ENCODE measurements around the gene RALB.

The RALB gene

DNA sequence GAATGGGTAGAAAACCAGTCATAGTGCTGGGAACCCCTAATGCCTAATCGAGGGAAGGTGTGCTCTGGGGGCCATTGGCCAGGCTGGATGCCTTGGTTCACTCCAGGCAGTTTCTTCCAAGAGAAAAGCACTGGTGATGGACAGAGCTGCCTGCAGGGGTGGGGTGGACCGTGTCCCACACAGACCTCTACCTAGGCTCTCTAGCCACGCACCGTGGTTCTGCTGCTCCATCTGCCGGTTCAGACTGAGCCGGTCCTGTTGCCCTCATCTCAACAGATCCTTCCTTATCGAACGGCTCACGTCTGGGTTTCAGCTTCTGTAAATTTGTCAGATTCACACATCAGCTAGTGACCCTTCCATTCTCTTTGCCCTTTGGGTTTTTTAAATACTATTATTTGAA, 46.4 kb downstream of the RALB start:
- no peak for TF ChIP-seq TAF1 (IDR thresholded peaks at IDR 0.05; ENCODE audit: low read depth)
- no peak for TF ChIP-seq YY1 (IDR thresholded peaks at IDR 0.05; ENCODE audit: low read depth)
- TF ChIP-seq ZBTB7A (IDR thresholded peaks at IDR 0.05; ENCODE audit: low read depth), result no peak
- no peak for TF ChIP-seq CEBPB (IDR thresholded peaks at IDR 0.05)
- no peak for TF ChIP-seq USF1 (IDR thresholded peaks at IDR 0.05)
- no peak for TF ChIP-seq NFIC (IDR thresholded peaks at IDR 0.05)
- TF ChIP-seq TEAD4 (IDR thresholded peaks at IDR 0.05), result no peak
- TF ChIP-seq, protein P1, sequence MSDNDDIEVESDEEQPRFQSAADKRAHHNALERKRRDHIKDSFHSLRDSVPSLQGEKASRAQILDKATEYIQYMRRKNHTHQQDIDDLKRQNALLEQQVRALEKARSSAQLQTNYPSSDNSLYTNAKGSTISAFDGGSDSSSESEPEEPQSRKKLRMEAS (IDR thresholded peaks at IDR 0.05), result no peak
- TF ChIP-seq, protein P2, sequence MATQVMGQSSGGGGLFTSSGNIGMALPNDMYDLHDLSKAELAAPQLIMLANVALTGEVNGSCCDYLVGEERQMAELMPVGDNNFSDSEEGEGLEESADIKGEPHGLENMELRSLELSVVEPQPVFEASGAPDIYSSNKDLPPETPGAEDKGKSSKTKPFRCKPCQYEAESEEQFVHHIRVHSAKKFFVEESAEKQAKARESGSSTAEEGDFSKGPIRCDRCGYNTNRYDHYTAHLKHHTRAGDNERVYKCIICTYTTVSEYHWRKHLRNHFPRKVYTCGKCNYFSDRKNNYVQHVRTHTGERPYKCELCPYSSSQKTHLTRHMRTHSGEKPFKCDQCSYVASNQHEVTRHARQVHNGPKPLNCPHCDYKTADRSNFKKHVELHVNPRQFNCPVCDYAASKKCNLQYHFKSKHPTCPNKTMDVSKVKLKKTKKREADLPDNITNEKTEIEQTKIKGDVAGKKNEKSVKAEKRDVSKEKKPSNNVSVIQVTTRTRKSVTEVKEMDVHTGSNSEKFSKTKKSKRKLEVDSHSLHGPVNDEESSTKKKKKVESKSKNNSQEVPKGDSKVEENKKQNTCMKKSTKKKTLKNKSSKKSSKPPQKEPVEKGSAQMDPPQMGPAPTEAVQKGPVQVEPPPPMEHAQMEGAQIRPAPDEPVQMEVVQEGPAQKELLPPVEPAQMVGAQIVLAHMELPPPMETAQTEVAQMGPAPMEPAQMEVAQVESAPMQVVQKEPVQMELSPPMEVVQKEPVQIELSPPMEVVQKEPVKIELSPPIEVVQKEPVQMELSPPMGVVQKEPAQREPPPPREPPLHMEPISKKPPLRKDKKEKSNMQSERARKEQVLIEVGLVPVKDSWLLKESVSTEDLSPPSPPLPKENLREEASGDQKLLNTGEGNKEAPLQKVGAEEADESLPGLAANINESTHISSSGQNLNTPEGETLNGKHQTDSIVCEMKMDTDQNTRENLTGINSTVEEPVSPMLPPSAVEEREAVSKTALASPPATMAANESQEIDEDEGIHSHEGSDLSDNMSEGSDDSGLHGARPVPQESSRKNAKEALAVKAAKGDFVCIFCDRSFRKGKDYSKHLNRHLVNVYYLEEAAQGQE (IDR thresholded peaks at IDR 0.05; ENCODE audit: low read depth), result no peak
- no peak for TF ChIP-seq CREB1 (IDR thresholded peaks at IDR 0.05; ENCODE audit: low read depth)

- TF ChIP-seq, protein P1 (IDR thresholded peaks at IDR 0.05), result no peak
- no peak for TF ChIP-seq TCF12 (IDR thresholded peaks at IDR 0.05; ENCODE audit: low read depth)
- TF ChIP-seq TAF1 (IDR thresholded peaks at IDR 0.05; ENCODE audit: low read depth), result no peak
- TF ChIP-seq FOXM1 (IDR thresholded peaks at IDR 0.05; ENCODE audit: borderline replicate concordance, low read depth), result no peak
- TF ChIP-seq, protein P2 (IDR thresholded peaks at IDR 0.05; ENCODE audit: low read depth), result no peak
- no peak for TF ChIP-seq USF1 (IDR thresholded peaks at IDR 0.05)
- no peak for TF ChIP-seq NFIC (IDR thresholded peaks at IDR 0.05)
- TF ChIP-seq ZBTB7A (IDR thresholded peaks at IDR 0.05; ENCODE audit: low read depth), result no peak
- TF ChIP-seq EP300 (IDR thresholded peaks at IDR 0.05; ENCODE audit: borderline replicate concordance), result no peak
Measured at GRCh38 chr2:120299561-120299960, 46.9 kb downstream of the RALB start.

DNA sequence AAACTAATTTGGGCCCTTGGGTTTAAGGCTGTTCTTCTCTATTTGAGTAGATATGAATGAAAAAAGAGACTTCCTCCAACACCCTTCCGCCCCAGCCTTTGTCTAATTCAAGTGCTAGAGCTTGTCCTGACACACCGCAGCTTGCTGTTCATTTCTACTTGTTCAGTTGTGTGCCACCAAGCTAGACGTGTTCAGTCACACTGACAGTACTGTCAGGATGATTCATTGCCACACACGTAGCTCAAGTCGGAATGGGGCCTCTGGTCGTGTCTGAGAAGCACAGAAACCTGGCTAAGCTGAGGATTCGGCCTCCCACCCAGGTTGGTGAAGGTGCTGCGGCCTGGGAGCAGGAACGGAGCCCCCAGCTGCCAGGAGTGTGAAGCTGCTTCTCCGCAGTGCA, 47.7 kb downstream of the RALB start:
- no peak for TF ChIP-seq TEAD4 (IDR thresholded peaks at IDR 0.05)
- no peak for TF ChIP-seq FOXM1 (IDR thresholded peaks at IDR 0.05; ENCODE audit: borderline replicate concordance, low read depth)
- no peak for TF ChIP-seq NFIC (IDR thresholded peaks at IDR 0.05)
- TF ChIP-seq, protein P1 (IDR thresholded peaks at IDR 0.05), result no peak
- TF ChIP-seq ZBTB7A (IDR thresholded peaks at IDR 0.05; ENCODE audit: low read depth), result no peak
- no peak for TF ChIP-seq EP300 (IDR thresholded peaks at IDR 0.05; ENCODE audit: borderline replicate concordance)
- TF ChIP-seq, protein P2 (IDR thresholded peaks at IDR 0.05; ENCODE audit: low read depth), result no peak
- no peak for TF ChIP-seq TCF12 (IDR thresholded peaks at IDR 0.05; ENCODE audit: low read depth)
- TF ChIP-seq YY1 (IDR thresholded peaks at IDR 0.05; ENCODE audit: low read depth), result no peak
- no peak for TF ChIP-seq USF1 (IDR thresholded peaks at IDR 0.05)
- no peak for TF ChIP-seq RAD21 (IDR thresholded peaks at IDR 0.05; ENCODE audit: low read depth)
- no peak for TF ChIP-seq TAF1 (IDR thresholded peaks at IDR 0.05; ENCODE audit: low read depth)
- TF ChIP-seq CREB1 (IDR thresholded peaks at IDR 0.05; ENCODE audit: low read depth), result no peak
- no peak for TF ChIP-seq CEBPB (IDR thresholded peaks at IDR 0.05)
- TF ChIP-seq EGR1 (IDR thresholded peaks at IDR 0.05), result no peak

DNA sequence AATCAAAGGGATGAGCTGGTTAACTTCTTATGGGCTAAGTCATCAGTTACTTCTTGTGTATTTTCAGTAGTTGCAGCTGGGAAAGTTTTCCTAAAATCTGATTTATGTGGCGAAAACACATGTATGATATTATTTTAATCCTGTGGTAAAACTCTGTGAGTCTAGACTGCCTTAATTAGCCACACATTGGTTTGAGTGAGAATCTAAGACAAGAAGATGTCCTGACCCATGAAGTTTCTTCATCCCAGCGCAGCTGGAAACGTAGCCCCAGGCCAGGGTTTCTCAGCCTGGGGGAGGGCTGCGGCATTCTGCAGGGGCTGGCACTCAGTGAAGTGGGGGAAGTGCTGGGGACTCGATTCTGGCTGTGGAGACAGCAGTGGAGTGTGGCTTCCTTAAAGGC, 48.6 kb downstream of the RALB start:
- TF ChIP-seq NFIC (IDR thresholded peaks at IDR 0.05) (no peak), CEBPB (IDR thresholded peaks at IDR 0.05) (no peak), EGR1 (IDR thresholded peaks at IDR 0.05) (no peak), FOXM1 (IDR thresholded peaks at IDR 0.05; ENCODE audit: borderline replicate concordance, low read depth) (no peak), TEAD4 (IDR thresholded peaks at IDR 0.05) (no peak), USF1 (IDR thresholded peaks at IDR 0.05) (no peak), CREB1 (IDR thresholded peaks at IDR 0.05; ENCODE audit: low read depth) (no peak)
- TF ChIP-seq, protein P2 (IDR thresholded peaks at IDR 0.05; ENCODE audit: low read depth), result no peak
